ENCODE results near the gene TCF7. TPM values are rescaled to one million over a fixed set of nuclear protein-coding genes. Genes with fewer than 3 reads are reported as not detected.

TCF7 gene
- total RNA-seq, 1 experiment from 2014 or later, result 18.2 TPM

GRCh38 chr5:134092875-134093274, 21.6 kb upstream of the TCF7 start:
- Histone ChIP-seq H2BK20ac (ENCODE audit: low read depth, low read length, poor library complexity, severe bottlenecking) (no peak overlapping the region), H3K14ac (ENCODE audit: insufficient read depth, low read length) (no peak overlapping the region), H3K56ac (ENCODE audit: insufficient read length, low read depth, low read length) (no peak overlapping the region), H3K23me2 (ENCODE audit: insufficient read length, low read depth, low read length, poor library complexity, severe bottlenecking) (no peaks in the 10 kb centered on the region), H3K23ac (ENCODE audit: insufficient read length, low read depth, low read length) (no peak overlapping the region), H3K18ac (ENCODE audit: insufficient read length, low read depth, low read length) (no peak overlapping the region), H2BK15ac (ENCODE audit: low read depth, low read length) (no peak overlapping the region), H3K9ac (ENCODE audit: extremely low read depth, insufficient read length, low read length) (no peak overlapping the region), H2BK5ac (ENCODE audit: insufficient read length, low read length) (no peak overlapping the region), H3K4me2 (ENCODE audit: insufficient read depth, insufficient read length, low read length) (no peak overlapping the region), H4K5ac (ENCODE audit: insufficient read length, low read depth, low read length) (no peak overlapping the region), H4K91ac (ENCODE audit: insufficient read length, low read depth, low read length) (no peak overlapping the region), H3K27ac (ENCODE audit: insufficient read length, low read depth, low read length) (no peak overlapping the region), H4K20me1 (ENCODE audit: control insufficient read depth, insufficient read depth, insufficient read length) (peaks cover 3% of the 10 kb centered on the region), H3T11ph (ENCODE audit: low read length) (no peak overlapping the region), H3K27me3 (ENCODE audit: insufficient read depth, low read length) (no peaks in the 10 kb centered on the region), H4K8ac (replicated peaks; ENCODE audit: insufficient read length, low read depth, low read length) (no peak overlapping the region), H2AK5ac (ENCODE audit: insufficient read length, low read length) (no peak overlapping the region), H3K4me1 (ENCODE audit: insufficient read depth, low read length) (no peaks in the 10 kb centered on the region), H3K79me2 (ENCODE audit: insufficient read depth, low read length) (no peaks in the 10 kb centered on the region), H2BK120ac (ENCODE audit: low read depth, low read length, poor library complexity, severe bottlenecking) (no peak overlapping the region), H2BK12ac (ENCODE audit: insufficient read length, low read depth, low read length) (no peak overlapping the region), H3K9me3 (ENCODE audit: control insufficient read depth, low read depth, low read length) (no peaks in the 10 kb centered on the region), H3K79me1 (ENCODE audit: insufficient read depth, low read depth, low read length, poor library complexity, severe bottlenecking) (no peaks in the 10 kb centered on the region), H2AFZ (ENCODE audit: low read length) (no peak overlapping the region), H3K4ac (ENCODE audit: low read depth, low read length) (no peak overlapping the region)
- Mint-ChIP-seq H3K27ac (no peak overlapping the region), H3K9me3 (no peaks in the 10 kb centered on the region), H3K27me3 (ENCODE audit: low read depth) (peaks cover 39% of the 10 kb centered on the region), H3K4me1 (peaks cover 31 to 33% of the 10 kb centered on the region in 2 experiments), H3K4me3 (no peak overlapping the region), H3K36me3 (ENCODE audit: insufficient read depth in 1 of 3, low read depth in 3 of 3) (no peaks in the 10 kb centered on the region)
- TF ChIP-seq CTCF (conservative IDR thresholded peaks at IDR 0.05), result no peak
- no peak for DNase-seq
- WGBS (ENCODE audit: extremely low coverage, insufficient read length, low lambda C conversion rate), result no CpG with 5 or more reads among the region's 1 CpG

Measured in H9 (cell line).